Kidney (tissue), 14 donors: ENCODE measurements around the gene KRT77. TPM values are rescaled to one million over a fixed set of nuclear protein-coding genes. Genes with fewer than 3 reads are reported as not detected.
"Not testable (repeated sequence)": the region's sequence is repeated elsewhere in the genome, so short reads cannot be mapped to it uniquely, and the experiment has no call there.

Source experiments
- DNase-seq, 5 donors: peaks; one replicate each; pipeline ENCODE4 v3.0.0-alpha.2; 2013 to 2020
- FAIRE-seq: peaks from 2 replicates; lab custom pipeline; 2012; peaks lifted over from hg19 to GRCh38; lab: Jason Lieb, UNC
- H3K27ac ChIP-seq, 2 donors: one replicate each; pipeline ENCODE4 v1.7.0; 2013; ENCODE audit warnings: low read depth in 2 of 2, low read length in 2 of 2, inconsistent platforms in 1 of 2
- H3K27me3 ChIP-seq: one replicate; pipeline ENCODE4 v1.7.1; 2013; ENCODE audit warnings: low read length, inconsistent platforms; ENCODE audit not compliant: control insufficient read depth, insufficient read depth
- H3K36me3 ChIP-seq, 3 donors: one replicate each; pipeline versions ENCODE4 v1.7.0 to v1.7.1; 2013; ENCODE audit warnings: low read length in 3 of 3, control low read depth in 1 of 3, inconsistent platforms in 1 of 3; ENCODE audit not compliant: insufficient read depth in 3 of 3, control insufficient read depth in 2 of 3
- H3K4me1 ChIP-seq, 3 donors: one replicate each; pipeline versions ENCODE4 v1.7.0 to v1.7.1; 2013; ENCODE audit warnings: low read length in 3 of 3, inconsistent platforms in 1 of 3, low read depth in 1 of 3; ENCODE audit not compliant: control insufficient read depth in 2 of 3, insufficient read depth in 2 of 3
- H3K4me3 ChIP-seq, 3 donors: one replicate each; pipeline versions ENCODE4 v1.7.0 to v1.8.1; 2013; ENCODE audit warnings: low read length in 3 of 3, control low read depth in 1 of 3, inconsistent platforms in 1 of 3
- H3K9ac ChIP-seq, 3 donors: one replicate each; pipeline versions ENCODE4 v1.7.0 to v1.7.1; 2013; ENCODE audit warnings: low read length in 3 of 3, control low read depth in 1 of 3, inconsistent platforms in 1 of 3
- H3K9me3 ChIP-seq, 3 donors: one replicate each; pipeline versions ENCODE4 v1.7.0 to v1.7.1; 2013; ENCODE audit warnings: low read length in 3 of 3, control low read depth in 1 of 3, inconsistent platforms in 1 of 3; ENCODE audit not compliant: control insufficient read depth in 2 of 3, insufficient read depth in 1 of 3
- intact Hi-C: fragments of 100-400 bp; cut with DNase I; formaldehyde crosslinking; loops from one replicate; pipeline ENCODE4 v1.11.1; 2022
- polyA plus RNA-seq: library from polyadenylated mRNA; stranded (reverse); fragments of 350-450 nt; fragmentation: Illumina TruSeq; extraction: RNeasy Lipid Tissue Mini Kit (QIAGEN cat#74804); gene quantifications from one replicate; pipeline ENCODE4 v1.2.3, GENCODE V29; 2014; ENCODE audit warnings: low read depth, low replicate concordance; ENCODE audit not compliant: insufficient read depth
- total RNA-seq: library from RNA; stranded (reverse); fragmentation: NEBNext Ultra II Directional; extraction: Animal tissue kit (Norgen Biotek cat#: 25700); gene quantifications from one replicate; pipeline ENCODE4 v1.2.1, GENCODE V29; 2021
- TF ChIP-seq, protein P1 (sequence below): IDR thresholded peaks from 3 replicates; pipeline ENCODE4 v1.5.1; 2012; ENCODE audit warnings: mild to moderate bottlenecking, moderate library complexity, borderline replicate concordance; ENCODE audit not compliant: insufficient read depth; ENCODE audit errors: extremely low read depth
- donor health status: control.
- donor health status: control.
- donor health status: control.
- donor health status: control.
- donor health status: control.
- donor health status: DM: yes; HTN: yes; CAD: no.
- donor health status: Normal renal cell carcinoma (clear cell type).

The KRT77 gene
- total and polyA plus RNA-seq, 2 donors from 2014 or later: not detected

DNA sequence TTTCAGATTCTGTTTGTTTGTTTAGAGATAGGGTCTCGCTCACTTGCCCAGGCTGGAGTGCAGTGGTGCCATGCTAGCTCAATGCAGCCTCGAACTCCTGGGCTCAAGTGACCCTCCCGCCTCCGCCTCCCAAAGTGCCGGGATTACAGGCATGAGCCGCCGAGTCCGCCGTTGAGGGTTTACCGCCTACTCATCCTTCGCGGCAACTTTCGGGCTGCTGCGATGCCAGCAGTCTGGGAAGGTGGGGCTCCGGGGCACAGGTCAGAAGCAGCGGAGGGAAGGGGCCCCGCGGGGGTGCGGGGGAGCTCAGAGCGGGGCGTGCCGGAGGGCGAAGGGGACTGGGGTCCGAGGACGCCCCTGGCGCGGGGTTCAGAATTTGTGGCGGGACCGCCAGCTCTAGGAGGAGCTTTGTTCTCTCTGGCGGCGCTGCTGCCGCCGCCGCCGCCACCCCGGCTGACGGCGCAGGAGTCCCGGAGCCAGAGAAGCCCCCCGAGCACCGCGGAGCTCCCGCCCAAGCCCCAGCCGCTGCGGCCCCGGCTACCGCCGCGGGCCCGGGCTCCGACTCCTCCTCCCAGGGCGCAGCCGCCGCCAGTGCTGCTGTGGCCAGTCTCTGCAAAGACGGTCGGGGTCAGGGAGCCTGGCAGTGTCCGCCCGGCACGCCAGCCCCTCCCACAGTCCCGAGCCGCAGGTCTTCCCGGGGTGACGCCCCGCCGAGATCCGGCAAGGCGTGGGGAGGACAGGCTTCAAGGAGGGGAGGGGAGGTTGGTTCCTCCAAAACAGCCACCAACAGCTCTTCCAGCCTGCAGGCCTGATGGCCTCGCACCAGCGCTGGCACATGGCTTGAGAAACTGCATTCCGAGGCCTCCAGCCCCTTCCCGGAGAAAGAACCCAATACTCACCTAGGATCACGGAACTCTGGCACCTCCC is 10.9 kb upstream of the KRT77 start:
- DNase-seq (peak; percentile 19 to 64 (median 27)), FAIRE-seq (no peak)
- Histone ChIP-seq H3K9ac (no peak overlapping the region), H3K9me3 (no peaks in the 10 kb centered on the region), H3K4me3 (no peak overlapping the region), H3K27ac (no peak overlapping the region), H3K4me1 (no peaks in the 10 kb centered on the region), H3K27me3 (peaks cover 14% of the 10 kb centered on the region), H3K36me3 (no peaks in the 10 kb centered on the region)
- TF ChIP-seq, protein P1, sequence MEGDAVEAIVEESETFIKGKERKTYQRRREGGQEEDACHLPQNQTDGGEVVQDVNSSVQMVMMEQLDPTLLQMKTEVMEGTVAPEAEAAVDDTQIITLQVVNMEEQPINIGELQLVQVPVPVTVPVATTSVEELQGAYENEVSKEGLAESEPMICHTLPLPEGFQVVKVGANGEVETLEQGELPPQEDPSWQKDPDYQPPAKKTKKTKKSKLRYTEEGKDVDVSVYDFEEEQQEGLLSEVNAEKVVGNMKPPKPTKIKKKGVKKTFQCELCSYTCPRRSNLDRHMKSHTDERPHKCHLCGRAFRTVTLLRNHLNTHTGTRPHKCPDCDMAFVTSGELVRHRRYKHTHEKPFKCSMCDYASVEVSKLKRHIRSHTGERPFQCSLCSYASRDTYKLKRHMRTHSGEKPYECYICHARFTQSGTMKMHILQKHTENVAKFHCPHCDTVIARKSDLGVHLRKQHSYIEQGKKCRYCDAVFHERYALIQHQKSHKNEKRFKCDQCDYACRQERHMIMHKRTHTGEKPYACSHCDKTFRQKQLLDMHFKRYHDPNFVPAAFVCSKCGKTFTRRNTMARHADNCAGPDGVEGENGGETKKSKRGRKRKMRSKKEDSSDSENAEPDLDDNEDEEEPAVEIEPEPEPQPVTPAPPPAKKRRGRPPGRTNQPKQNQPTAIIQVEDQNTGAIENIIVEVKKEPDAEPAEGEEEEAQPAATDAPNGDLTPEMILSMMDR: no peak
- intact Hi-C loops: no loop called here

DNA sequence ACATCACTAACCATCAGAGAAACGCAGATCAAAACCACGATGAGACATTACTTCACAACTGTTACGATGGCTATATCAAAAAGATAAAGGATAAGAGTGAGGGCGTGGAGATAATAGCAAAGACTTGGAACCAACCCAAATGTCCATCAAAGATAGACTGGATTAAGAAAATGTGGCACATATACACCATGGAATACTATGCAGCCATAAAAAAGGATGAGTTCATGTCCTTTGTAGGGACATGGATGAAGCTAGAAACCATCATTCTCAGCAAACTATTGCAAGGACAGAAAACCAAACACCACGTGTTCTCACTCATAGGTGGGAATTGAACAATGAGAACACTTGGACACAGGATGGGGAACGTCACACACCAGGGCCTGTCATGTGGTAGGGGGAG is 8.8 kb upstream of the KRT77 start:
- H3K4me1 ChIP-seq, FAIRE-seq, H3K4me3 ChIP-seq, DNase-seq, intact Hi-C loops, H3K27ac ChIP-seq, H3K36me3 ChIP-seq, H3K9ac ChIP-seq, H3K9me3 ChIP-seq: not testable (repeated sequence)
- H3K27me3 ChIP-seq: peaks cover 14% of the 10 kb centered on the region

DNA sequence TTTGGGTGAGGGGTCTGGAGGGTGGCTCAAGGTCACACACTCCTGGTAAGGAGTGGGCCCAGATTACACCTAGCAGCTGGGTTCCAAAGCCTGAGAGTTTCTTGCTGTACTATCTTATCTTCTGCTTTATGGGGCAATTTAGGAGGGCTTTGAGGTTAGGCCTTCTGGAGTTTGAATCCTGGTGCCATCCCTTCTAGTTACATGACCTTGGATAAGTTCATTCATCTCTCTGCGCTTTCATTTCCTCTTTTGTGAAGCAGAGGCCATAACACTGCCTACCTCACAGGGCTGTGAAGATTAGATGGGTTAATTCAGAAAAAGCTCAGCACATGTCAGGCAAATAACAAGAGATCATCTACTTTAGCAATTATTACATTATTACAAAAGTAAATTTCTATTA is 7.4 kb upstream of the KRT77 start:
- H3K9ac ChIP-seq: no peak overlapping the region
- no peak for FAIRE-seq

DNA sequence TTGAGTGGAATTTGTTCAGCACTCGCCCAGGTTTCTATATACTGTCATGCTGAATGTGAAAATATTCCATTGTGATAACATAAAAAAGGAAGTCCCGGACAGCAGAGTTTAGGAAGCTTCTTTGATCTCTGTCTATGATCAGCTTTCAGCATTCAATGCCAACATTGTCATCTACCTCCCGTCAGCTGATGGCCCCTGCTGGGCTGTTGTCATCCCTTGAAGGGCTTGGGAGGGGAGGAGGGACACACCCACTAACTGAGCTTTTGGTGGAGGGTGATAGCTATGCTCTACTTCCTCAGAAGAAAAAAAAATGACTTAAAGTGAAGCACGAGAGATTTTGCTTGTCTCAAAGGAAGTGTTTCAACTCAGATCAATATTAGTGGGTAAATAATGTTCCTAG is 4.7 kb upstream of the KRT77 start:
- TF ChIP-seq, protein P1: no peak
- no peak overlapping the region for H3K27ac ChIP-seq
- H3K9me3 ChIP-seq: no peaks in the 10 kb centered on the region
- intact Hi-C loops: no loop called here
- H3K4me1 ChIP-seq: no peaks in the 10 kb centered on the region
- H3K4me3 ChIP-seq: no peak overlapping the region
- FAIRE-seq (no peak), DNase-seq (no peak)
- no peaks in the 10 kb centered on the region for H3K36me3 ChIP-seq
- H3K27me3 ChIP-seq: peaks cover 5% of the 10 kb centered on the region
- no peak overlapping the region for H3K9ac ChIP-seq

More for the DNA sequence above, 7.4 kb upstream of the KRT77 start:
- intact Hi-C loops: no loop called here
- Histone ChIP-seq H3K27ac (no peak overlapping the region), H3K36me3 (no peaks in the 10 kb centered on the region), H3K4me3 (no peak overlapping the region), H3K9me3 (no peaks in the 10 kb centered on the region), H3K27me3 (peaks cover 14% of the 10 kb centered on the region), H3K4me1 (no peaks in the 10 kb centered on the region)
- TF ChIP-seq, protein P1: no peak
- no peak for DNase-seq
